ENCODE data around the gene MS4A4A.
A peak's percentile ranks its signal among the peaks of the same experiment; 100 is the strongest.

MS4A4A gene

GRCh38 chr11:60252213-60253108 lies 28.0 kb upstream of the MS4A4A start:
- TF ChIP-seq CTCF (IDR thresholded peaks at IDR 0.05; ENCODE audit: insufficient read depth, low read depth, low read length, missing control alignments), result no peak
- H3K4me3 ChIP-seq (ENCODE audit: low read length), result no peak overlapping the region
- no peak for DNase-seq (ENCODE audit: low read depth)

- no peak for DNase-seq (ENCODE audit: low read depth)
- no peak for TF ChIP-seq CTCF (IDR thresholded peaks at IDR 0.05; ENCODE audit: insufficient read depth, low read depth, low read length, missing control alignments)
- H3K4me3 ChIP-seq (ENCODE audit: low read length), result no peak overlapping the region
Measured at GRCh38 chr11:60257956-60258722, 22.3 kb upstream of the MS4A4A start.

GRCh38 chr11:60261014-60261413 lies 19.5 kb upstream of the MS4A4A start:
- no peak for DNase-seq (ENCODE audit: low read depth)
- no peak for TF ChIP-seq CTCF (IDR thresholded peaks at IDR 0.05; ENCODE audit: insufficient read depth, low read depth, low read length, missing control alignments)
- no peak overlapping the region for H3K4me3 ChIP-seq (ENCODE audit: low read length)

- H3K4me3 ChIP-seq (ENCODE audit: low read length), result no peak overlapping the region
- no peak for TF ChIP-seq CTCF (IDR thresholded peaks at IDR 0.05; ENCODE audit: insufficient read depth, low read depth, low read length, missing control alignments)
- DNase-seq (ENCODE audit: low read depth), result no peak
Measured at GRCh38 chr11:60263402-60263801, 17.1 kb upstream of the MS4A4A start.

- H3K4me3 ChIP-seq (ENCODE audit: low read length), result no peak overlapping the region
- TF ChIP-seq CTCF (IDR thresholded peaks at IDR 0.05; ENCODE audit: insufficient read depth, low read depth, low read length, missing control alignments), result no peak
- no peak for DNase-seq (ENCODE audit: low read depth)
Measured at GRCh38 chr11:60264644-60265043, 15.8 kb upstream of the MS4A4A start.

GRCh38 chr11:60265373-60266214 lies 14.9 kb upstream of the MS4A4A start:
- H3K4me3 ChIP-seq (ENCODE audit: low read length), result no peak overlapping the region
- peak; percentile 68 for TF ChIP-seq CTCF (IDR thresholded peaks at IDR 0.05; ENCODE audit: insufficient read depth, low read depth, low read length, missing control alignments)
- DNase-seq (ENCODE audit: low read depth), result peak; percentile 48

All from epithelial cell of esophagus (primary cell).